Measurements from ENCODE around the gene PAPPA2.

Gene PAPPA2

DNA sequence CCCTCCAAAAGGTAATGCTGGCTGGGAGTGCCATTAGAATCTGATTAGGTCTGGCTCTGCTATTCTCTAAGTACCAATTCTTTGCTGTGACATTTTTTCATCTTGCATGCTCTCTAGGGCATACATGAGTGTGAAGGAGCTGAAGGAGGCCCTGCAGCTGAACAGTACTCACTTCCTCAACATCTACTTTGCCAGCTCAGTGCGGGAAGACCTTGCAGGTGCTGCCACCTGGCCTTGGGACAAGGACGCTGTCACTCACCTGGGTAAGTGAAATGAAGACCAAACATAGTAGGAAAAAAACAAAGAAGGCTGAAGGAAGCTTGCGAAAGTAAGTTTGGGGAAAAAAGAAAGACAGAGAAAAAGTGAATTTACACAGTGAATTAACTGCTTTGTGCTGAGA, 207.9 kb downstream of the PAPPA2 start:
- Histone ChIP-seq H3K9ac (ENCODE audit: low read length) (no peak overlapping the region), H3K9me3 (ENCODE audit: low read length) (no peaks in the 10 kb centered on the region), H3K4me3 (ENCODE audit: low read depth in 1 of 2, low read length in 2 of 2) (no peak overlapping the region), H3K27ac (ENCODE audit: low read depth, low read length) (no peak overlapping the region), H3K27me3 (ENCODE audit: control insufficient read depth in 1 of 2, insufficient read depth in 2 of 2, low read length in 2 of 2) (no peaks in the 10 kb centered on the region), H3K4me1 (ENCODE audit: insufficient read depth, low read length) (peaks cover 4% of the 10 kb centered on the region), H3K36me3 (ENCODE audit: insufficient read depth, low read length) (no peaks in the 10 kb centered on the region)

DNA sequence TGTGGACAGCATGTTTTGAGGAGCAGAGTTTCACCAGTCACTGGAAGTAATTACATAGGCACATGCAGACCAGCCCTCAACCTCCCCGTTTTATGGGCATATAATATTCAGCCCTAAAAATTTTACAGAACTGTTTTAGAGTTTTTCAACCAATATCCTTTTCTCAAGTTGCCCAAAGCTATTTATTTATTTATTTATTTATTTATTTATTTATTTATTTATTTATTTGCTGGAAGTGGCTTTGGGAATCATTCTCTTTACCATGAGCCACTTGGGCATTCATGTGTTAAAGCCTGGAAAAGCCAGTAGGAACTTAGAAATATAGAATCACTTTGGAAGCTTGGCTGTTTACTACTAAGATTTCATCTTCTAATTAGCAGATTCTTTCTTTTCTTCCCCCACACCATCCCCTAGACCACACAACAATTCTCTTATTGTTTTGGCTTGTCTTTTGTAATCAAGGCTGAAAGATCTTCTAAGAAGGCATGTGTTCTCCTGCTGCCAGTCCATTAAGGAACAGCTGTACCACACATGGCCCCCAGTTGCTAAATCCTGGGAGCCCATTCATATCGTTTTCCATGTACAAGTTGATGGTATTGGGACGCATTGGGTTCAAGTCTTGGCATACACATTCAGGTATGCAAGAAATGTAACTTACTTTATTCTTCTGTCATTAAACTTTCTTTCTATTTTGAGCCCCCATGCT, 220.0 kb downstream of the PAPPA2 start:
- no peak overlapping the region for H3K4me3 ChIP-seq (ENCODE audit: low read depth in 1 of 2, low read length in 2 of 2)
- no peak overlapping the region for H3K27ac ChIP-seq (ENCODE audit: low read depth, low read length)
- no peaks in the 10 kb centered on the region for H3K4me1 ChIP-seq (ENCODE audit: insufficient read depth, low read length)
- H3K36me3 ChIP-seq (ENCODE audit: insufficient read depth, low read length), result no peaks in the 10 kb centered on the region
- H3K27me3 ChIP-seq (ENCODE audit: control insufficient read depth in 1 of 2, insufficient read depth in 2 of 2, low read length in 2 of 2), result no peaks in the 10 kb centered on the region
- H3K9me3 ChIP-seq (ENCODE audit: low read length), result no peaks in the 10 kb centered on the region
- no peak overlapping the region for H3K9ac ChIP-seq (ENCODE audit: low read length)

DNA sequence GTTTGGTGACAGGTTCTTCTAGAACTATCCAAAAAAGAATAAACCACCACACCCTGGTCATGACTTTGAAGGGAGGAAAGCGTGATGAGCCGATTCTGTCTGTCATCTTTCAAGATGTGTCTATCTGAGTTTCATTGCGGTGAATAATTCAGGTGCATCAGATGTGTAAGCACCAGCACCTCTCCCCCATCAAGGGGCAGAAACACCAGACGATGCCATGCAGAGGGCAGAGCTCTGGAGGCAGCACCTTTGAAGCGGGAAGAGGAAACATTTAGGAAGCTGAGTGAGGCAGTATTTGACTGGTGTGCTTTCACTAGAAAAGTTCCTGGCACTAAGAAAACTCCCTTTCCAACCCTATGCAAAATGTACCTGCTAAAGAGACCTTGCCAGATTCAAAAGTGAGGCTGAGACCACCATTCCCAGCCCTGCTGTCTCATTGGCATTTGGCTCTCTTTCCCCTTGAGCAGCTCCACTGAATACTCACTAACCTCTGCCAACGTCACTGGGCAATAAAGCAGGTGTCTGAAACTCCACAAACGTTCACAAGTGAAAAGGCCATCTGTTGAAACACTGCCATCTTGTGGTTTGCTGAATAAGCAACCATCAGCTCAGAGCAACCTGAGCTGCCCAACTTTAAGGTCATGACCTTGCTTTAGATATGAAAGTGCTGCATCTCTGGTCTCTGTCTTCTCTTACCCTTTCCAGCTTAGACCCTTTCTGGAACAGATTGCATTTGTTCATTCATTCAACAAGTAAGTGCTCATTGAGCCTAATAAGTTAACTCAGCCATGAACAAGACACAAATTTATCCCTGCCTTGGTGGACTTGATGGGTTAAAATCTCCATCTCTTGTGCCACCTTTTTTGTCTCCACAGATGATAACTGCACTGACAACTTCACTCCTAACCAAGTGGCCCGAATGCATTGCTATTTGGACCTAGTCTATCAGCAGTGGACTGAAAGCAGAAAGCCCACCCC, 228.6 kb downstream of the PAPPA2 start:
- Histone ChIP-seq H3K4me1 (ENCODE audit: insufficient read depth, low read length) (peaks cover 54% of the 10 kb centered on the region), H3K4me3 (ENCODE audit: low read depth in 1 of 2, low read length in 2 of 2) (no peak overlapping the region), H3K36me3 (ENCODE audit: insufficient read depth, low read length) (no peaks in the 10 kb centered on the region), H3K9ac (ENCODE audit: low read length) (no peak overlapping the region), H3K9me3 (ENCODE audit: low read length) (no peaks in the 10 kb centered on the region), H3K27me3 (ENCODE audit: control insufficient read depth in 1 of 2, insufficient read depth in 2 of 2, low read length in 2 of 2) (no peaks in the 10 kb centered on the region), H3K27ac (ENCODE audit: low read depth, low read length) (peak overlapping the region; percentile 83)

DNA sequence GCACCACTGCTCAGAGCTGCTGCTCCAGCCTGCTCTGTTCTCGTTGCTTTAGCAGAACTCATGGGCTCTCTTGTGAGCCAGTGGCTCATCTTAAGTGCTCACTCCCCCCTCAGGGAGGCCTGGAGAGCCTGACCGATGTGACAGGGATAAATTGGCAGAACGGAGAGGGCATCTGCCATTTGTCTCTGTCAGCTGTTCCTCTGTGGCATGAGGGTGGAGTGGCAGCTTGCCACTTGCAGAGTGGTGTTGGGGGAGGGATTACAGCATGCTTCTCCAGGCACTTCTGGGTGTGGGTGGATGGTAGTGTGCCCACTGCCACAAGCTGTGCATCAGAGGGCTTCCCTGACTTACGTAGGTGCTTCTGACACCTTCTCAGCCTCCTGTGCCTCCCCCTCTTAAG, 229.5 kb downstream of the PAPPA2 start:
- Histone ChIP-seq H3K4me3 (ENCODE audit: low read depth in 1 of 2, low read length in 2 of 2) (no peak overlapping the region), H3K9ac (ENCODE audit: low read length) (peak overlapping the region; percentile 18), H3K4me1 (ENCODE audit: insufficient read depth, low read length) (peaks cover 56% of the 10 kb centered on the region), H3K36me3 (ENCODE audit: insufficient read depth, low read length) (no peaks in the 10 kb centered on the region), H3K27ac (ENCODE audit: low read depth, low read length) (peak overlapping the region; percentile 87), H3K27me3 (ENCODE audit: control insufficient read depth in 1 of 2, insufficient read depth in 2 of 2, low read length in 2 of 2) (no peaks in the 10 kb centered on the region), H3K9me3 (ENCODE audit: low read length) (no peaks in the 10 kb centered on the region)

DNA sequence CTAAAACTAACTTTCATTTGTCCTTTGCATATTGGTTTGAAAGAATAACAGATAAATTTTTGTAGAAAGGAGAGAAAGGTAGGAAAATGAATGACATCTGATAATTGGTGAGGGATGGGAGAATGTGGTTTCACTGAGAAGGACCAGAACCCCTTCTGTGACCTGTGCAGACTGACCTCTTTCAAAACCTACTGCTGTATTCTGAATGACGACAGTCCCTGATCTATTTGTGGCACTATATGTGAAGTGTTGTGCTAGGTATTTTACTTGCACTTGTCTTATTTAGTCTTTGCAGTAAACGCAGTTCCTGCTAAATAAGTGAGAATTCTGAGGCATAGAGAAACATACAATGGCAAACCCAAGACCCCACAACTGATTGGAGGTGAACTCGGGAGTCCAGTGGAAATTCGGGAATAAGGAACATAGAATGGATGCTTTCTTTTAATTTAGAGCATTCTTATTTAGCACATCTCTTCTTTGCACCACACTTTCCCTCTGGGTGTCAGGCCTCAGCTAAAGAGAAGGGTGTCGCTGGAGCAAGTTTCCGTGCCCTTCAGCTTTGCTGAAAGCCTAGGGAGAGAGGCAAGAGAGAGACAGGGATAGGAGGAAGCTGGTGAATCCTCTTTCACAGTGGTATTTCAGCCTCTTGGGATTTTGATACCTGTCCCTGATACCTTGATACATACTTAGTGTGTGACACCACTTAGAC, 230.2 kb downstream of the PAPPA2 start:
- Histone ChIP-seq H3K9ac (ENCODE audit: low read length) (peak overlapping the region; percentile 18), H3K4me1 (ENCODE audit: insufficient read depth, low read length) (peaks cover 56% of the 10 kb centered on the region), H3K27me3 (ENCODE audit: control insufficient read depth in 1 of 2, insufficient read depth in 2 of 2, low read length in 2 of 2) (no peaks in the 10 kb centered on the region), H3K4me3 (ENCODE audit: low read depth in 1 of 2, low read length in 2 of 2) (no peak overlapping the region), H3K36me3 (ENCODE audit: insufficient read depth, low read length) (no peaks in the 10 kb centered on the region), H3K27ac (ENCODE audit: low read depth, low read length) (peak overlapping the region; percentile 87), H3K9me3 (ENCODE audit: low read length) (no peaks in the 10 kb centered on the region)

DNA sequence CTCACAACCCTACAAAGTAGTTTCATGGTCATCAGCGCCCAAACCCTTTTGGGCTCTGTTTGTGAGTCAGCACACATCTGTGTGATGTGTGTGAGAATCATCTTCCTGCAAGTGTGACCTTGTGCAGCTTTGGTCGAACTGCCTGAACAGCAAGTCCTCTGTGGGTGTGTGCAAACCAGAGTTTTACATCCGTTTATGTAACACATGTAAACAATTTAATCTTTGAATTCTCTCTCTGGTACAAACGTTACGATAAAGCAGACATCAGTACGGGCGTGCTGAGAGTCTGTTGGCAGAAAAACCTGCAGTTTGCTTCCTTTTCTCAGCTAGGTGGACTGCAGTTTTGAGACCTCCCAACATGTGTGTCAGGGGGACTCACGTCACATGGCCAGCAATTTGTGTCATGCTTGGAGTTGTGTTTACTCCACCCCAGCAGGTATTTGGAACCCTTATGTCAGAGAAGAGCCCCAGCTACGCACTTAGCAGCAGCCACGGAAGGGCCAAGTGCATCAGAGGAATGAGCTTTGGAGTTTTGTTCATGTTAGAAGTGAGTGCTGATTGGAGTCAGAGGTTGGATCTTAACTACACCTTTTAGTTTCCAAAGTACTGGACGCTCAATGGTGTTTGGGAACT, 230.8 kb downstream of the PAPPA2 start:
- Histone ChIP-seq H3K9me3 (ENCODE audit: low read length) (no peaks in the 10 kb centered on the region), H3K27me3 (ENCODE audit: control insufficient read depth in 1 of 2, insufficient read depth in 2 of 2, low read length in 2 of 2) (no peaks in the 10 kb centered on the region), H3K4me3 (ENCODE audit: low read depth in 1 of 2, low read length in 2 of 2) (no peak overlapping the region), H3K27ac (ENCODE audit: low read depth, low read length) (peak overlapping the region; percentile 87), H3K4me1 (ENCODE audit: insufficient read depth, low read length) (peaks cover 56% of the 10 kb centered on the region), H3K36me3 (ENCODE audit: insufficient read depth, low read length) (no peaks in the 10 kb centered on the region), H3K9ac (ENCODE audit: low read length) (no peak overlapping the region)

DNA sequence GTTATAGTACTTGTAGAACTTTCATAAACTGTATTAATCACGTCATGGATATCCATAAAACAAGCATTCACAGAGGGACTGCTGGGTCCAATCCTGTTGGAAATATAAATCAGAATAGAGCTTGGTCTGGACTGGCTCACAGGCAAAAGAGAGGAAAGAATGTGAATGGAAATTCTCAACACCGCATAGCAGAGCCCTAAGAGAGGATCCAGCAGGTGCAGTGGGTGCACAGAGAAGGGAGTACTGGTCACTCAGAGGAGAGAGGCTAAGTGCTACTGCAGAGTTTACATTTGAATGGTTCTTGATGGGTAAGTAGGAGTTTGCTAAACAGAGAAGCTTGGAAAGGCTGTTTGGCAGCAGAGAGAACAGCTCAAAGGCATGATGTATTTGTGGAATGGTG, 231.7 kb downstream of the PAPPA2 start:
- Histone ChIP-seq H3K36me3 (ENCODE audit: insufficient read depth, low read length) (no peaks in the 10 kb centered on the region), H3K9me3 (ENCODE audit: low read length) (no peaks in the 10 kb centered on the region), H3K4me1 (ENCODE audit: insufficient read depth, low read length) (peaks cover 56% of the 10 kb centered on the region), H3K9ac (ENCODE audit: low read length) (no peak overlapping the region), H3K27ac (ENCODE audit: low read depth, low read length) (peak overlapping the region; percentile 85), H3K27me3 (ENCODE audit: control insufficient read depth in 1 of 2, insufficient read depth in 2 of 2, low read length in 2 of 2) (no peaks in the 10 kb centered on the region), H3K4me3 (ENCODE audit: low read depth in 1 of 2, low read length in 2 of 2) (peak overlapping the region in 1 of 2 donors; percentile 19)

DNA sequence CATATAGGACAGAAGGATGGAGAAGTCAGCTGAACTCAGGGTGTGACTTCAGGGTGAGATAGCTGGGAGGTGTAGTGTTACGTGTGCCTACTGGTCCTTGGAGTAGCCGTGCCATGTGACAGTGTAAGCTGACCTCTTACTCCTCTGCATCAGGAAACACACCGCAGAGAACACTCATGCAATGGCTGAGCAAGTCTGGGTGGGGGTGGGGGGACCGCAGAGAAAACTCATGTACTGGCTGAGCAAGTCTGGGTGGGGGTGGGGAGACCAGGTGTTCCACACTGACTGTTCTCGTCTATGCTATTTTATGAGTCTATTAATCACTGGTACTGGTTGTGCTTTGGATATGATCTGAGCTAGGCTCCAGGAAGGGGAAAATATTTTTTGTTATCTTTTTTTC, 233.1 kb downstream of the PAPPA2 start:
- Histone ChIP-seq H3K9me3 (ENCODE audit: low read length) (no peaks in the 10 kb centered on the region), H3K4me1 (ENCODE audit: insufficient read depth, low read length) (peaks cover 53% of the 10 kb centered on the region), H3K36me3 (ENCODE audit: insufficient read depth, low read length) (no peaks in the 10 kb centered on the region), H3K27ac (ENCODE audit: low read depth, low read length) (peak overlapping the region; percentile 79), H3K9ac (ENCODE audit: low read length) (no peak overlapping the region), H3K4me3 (ENCODE audit: low read depth in 1 of 2, low read length in 2 of 2) (no peak overlapping the region), H3K27me3 (ENCODE audit: control insufficient read depth in 1 of 2, insufficient read depth in 2 of 2, low read length in 2 of 2) (no peaks in the 10 kb centered on the region)

DNA sequence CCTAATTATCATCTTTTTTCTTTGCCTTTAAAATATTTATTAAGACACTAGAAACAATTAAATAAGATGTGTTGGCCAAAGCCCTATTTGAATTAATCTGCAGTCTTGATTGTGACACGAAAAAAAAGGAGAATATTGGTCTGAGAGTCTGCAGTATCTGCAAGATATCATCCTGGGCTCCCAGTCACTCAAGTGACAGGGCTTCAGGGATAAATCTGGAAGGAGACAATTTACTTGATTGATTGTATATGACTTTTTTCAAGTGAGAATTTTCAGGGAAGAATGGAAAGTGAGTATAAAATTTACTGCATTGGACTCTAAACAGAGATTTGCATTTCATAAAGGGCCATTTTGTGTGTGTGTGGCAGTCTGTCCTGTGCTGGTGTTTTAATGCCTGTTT, 233.7 kb downstream of the PAPPA2 start:
- Histone ChIP-seq H3K36me3 (ENCODE audit: insufficient read depth, low read length) (no peaks in the 10 kb centered on the region), H3K27me3 (ENCODE audit: control insufficient read depth in 1 of 2, insufficient read depth in 2 of 2, low read length in 2 of 2) (no peaks in the 10 kb centered on the region)

DNA sequence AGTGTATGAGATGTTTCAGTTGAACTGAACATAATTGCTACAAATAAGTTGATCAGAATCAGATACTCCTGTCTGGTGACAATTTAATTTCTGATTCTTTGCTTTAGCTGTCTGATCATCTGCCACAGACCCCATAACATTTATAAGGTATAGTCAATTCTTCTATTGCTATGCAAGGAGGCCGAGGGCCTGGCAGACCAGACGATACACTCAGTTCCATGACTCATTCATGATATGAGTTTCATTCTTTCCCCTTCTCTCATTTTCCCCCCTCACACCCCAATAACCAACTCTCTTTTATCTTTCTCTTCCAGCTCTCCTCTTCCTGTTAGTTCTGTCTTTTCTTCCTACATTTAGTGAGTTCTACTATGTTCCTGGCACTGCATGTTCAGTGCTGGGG, 236.8 kb downstream of the PAPPA2 start:
- Histone ChIP-seq H3K9me3 (ENCODE audit: low read length) (no peaks in the 10 kb centered on the region), H3K27ac (ENCODE audit: low read depth, low read length) (no peak overlapping the region), H3K9ac (ENCODE audit: low read length) (no peak overlapping the region), H3K4me1 (ENCODE audit: insufficient read depth, low read length) (peaks cover 19% of the 10 kb centered on the region), H3K36me3 (ENCODE audit: insufficient read depth, low read length) (no peaks in the 10 kb centered on the region), H3K27me3 (ENCODE audit: control insufficient read depth in 1 of 2, insufficient read depth in 2 of 2, low read length in 2 of 2) (no peaks in the 10 kb centered on the region), H3K4me3 (ENCODE audit: low read depth in 1 of 2, low read length in 2 of 2) (no peak overlapping the region)

More for the DNA sequence above, 233.7 kb downstream of the PAPPA2 start:
- Histone ChIP-seq H3K4me3 (ENCODE audit: low read depth in 1 of 2, low read length in 2 of 2) (no peak overlapping the region), H3K27ac (ENCODE audit: low read depth, low read length) (peak overlapping the region; percentile 79), H3K9ac (ENCODE audit: low read length) (no peak overlapping the region), H3K4me1 (ENCODE audit: insufficient read depth, low read length) (peaks cover 47% of the 10 kb centered on the region), H3K9me3 (ENCODE audit: low read length) (no peaks in the 10 kb centered on the region)

Data from muscle layer of colon (tissue), 2 donors.